C1 segment of cervical spinal cord (tissue), 14 donors: ENCODE measurements around the gene KATNB1.
"Not testable (repeated sequence)": the region's sequence is repeated elsewhere in the genome, so short reads cannot be mapped to it uniquely, and the experiment has no call there.

Source experiments
- DNase-seq, 14 donors: peaks; one replicate each; lab custom pipeline; 2025; lab: John Stamatoyannopoulos, UW

KATNB1 gene

GRCh38 chr16:57770361-57770760 lies 34.8 kb downstream of the KATNB1 start:
- DNase-seq: no peak

GRCh38 chr16:57771141-57771785 lies 35.7 kb downstream of the KATNB1 start:
- DNase-seq: no peak

GRCh38 chr16:57773019-57773418 lies 37.4 kb downstream of the KATNB1 start:
- no peak for DNase-seq

GRCh38 chr16:57773655-57774295 lies 38.2 kb downstream of the KATNB1 start:
- peak in 1 of 14 donors; percentile 36 for DNase-seq

GRCh38 chr16:57774705-57775285 lies 39.2 kb downstream of the KATNB1 start:
- no peak for DNase-seq

GRCh38 chr16:57775661-57776469 lies 40.3 kb downstream of the KATNB1 start:
- DNase-seq: peak in 8 of 14 donors; percentile 18 to 39 (median 23)

- DNase-seq: no peak
Observed at GRCh38 chr16:57778658-57779057, 43.1 kb downstream of the KATNB1 start.

GRCh38 chr16:57779836-57780235 lies 44.3 kb downstream of the KATNB1 start:
- DNase-seq: not testable (repeated sequence)

GRCh38 chr16:57781349-57781740 lies 45.8 kb downstream of the KATNB1 start:
- no peak for DNase-seq

- DNase-seq: no peak
Observed at GRCh38 chr16:57781741-57782606, 46.4 kb downstream of the KATNB1 start.

- not testable (repeated sequence) for DNase-seq
Observed at GRCh38 chr16:57782607-57783055, 47.1 kb downstream of the KATNB1 start.

- DNase-seq: no peak
Observed at GRCh38 chr16:57783116-57783515, 47.5 kb downstream of the KATNB1 start.

- DNase-seq: no peak
Observed at GRCh38 chr16:57783883-57784282, 48.3 kb downstream of the KATNB1 start.

- no peak for DNase-seq
Observed at GRCh38 chr16:57784334-57784733, 48.8 kb downstream of the KATNB1 start.

GRCh38 chr16:57785385-57785784 lies 49.8 kb downstream of the KATNB1 start:
- no peak for DNase-seq

GRCh38 chr16:57785924-57786323 lies 50.4 kb downstream of the KATNB1 start:
- no peak for DNase-seq

GRCh38 chr16:57786632-57787518 lies 51.3 kb downstream of the KATNB1 start:
- DNase-seq: peak in 11 of 14 donors; percentile 13 to 67 (median 43)

- DNase-seq: no peak
Observed at GRCh38 chr16:57787519-57787905, 51.9 kb downstream of the KATNB1 start.

- DNase-seq: no peak
Observed at GRCh38 chr16:57788252-57788841, 52.8 kb downstream of the KATNB1 start.

GRCh38 chr16:57788951-57789350 lies 53.4 kb downstream of the KATNB1 start:
- DNase-seq: no peak
